ENCODE measurements around the gene MSI2.

Gene MSI2

DNA sequence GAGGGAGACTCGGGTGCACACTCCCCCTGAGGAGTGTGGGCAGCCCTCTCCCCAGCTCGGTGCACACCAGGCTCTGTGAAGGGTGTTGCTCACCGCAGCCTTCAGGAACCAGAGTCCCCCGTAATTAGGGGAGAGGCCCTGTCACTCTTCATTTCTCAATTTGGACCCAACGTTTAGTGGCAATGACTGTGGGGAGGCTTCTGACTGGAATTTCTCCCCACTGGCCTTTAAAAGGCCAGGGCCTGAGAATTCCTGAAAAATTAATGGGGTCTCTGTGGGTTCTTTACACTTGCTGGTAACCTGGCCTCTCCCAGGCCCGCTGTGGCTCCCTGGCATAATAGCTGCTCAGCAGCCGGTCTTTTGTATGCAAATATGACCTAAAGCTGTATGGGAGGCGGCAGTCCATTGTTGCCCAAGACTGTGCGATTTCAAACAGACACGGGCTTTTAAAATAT lies 209.7 kb downstream of the MSI2 start:
- no peak for DNase-seq

DNA sequence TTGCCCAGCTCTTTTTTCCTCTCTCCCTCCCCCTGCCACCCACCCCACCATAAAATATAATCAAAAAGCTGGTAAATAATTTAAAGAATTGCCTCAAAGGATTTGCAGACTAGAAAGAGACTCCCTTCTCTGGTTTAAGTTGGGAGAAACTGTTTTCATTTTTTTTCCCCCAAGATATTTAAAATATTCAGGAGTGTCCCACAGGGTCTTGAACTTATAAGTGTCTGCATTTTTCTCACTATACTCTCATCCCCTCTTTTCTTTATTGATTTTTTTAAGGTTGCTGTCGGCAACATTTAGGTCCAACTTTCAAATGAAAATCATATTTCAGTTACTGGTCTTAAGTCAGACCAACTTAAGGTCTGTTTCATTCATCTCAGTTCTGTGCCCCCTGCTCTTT lies 210.2 kb downstream of the MSI2 start:
- DNase-seq: no peak

DNA sequence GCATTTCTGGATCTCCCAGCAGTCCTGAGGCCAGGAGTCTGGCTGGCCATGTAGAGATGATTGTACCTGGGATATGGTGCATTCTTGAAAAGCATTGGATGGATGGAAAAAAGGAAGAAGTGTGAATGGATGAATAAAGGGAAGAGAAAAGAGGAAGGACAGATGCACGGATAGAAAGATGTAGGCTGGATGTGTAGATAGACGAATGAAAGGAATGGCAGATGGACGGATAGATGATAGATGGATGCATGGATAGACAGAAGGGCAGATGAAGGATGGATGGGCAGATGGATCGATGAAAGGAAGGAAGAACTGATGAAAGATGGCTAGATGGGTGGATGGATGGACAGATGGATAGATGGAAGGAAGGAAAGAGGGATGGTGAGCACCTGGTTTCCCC lies 210.9 kb downstream of the MSI2 start:
- no peak for DNase-seq

DNA sequence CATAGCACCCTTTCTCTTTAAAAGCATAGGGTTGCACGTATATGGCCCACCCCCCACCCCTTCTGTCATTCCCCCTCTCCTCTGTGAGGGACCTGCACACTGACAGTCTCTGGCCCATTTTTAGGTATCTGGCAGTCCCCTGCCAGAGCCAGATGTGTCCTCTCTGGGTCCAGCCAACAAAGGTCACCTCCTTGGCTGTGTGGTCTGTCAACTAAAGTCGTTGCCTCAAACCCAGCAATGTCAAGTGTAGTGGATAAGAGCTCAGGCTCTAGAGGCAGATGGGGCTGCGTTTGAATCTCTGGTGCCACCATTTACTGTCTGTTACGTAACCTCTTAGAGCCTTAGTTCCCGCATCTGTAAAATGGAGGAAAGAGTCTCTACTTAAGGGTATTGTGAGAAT lies 211.5 kb downstream of the MSI2 start:
- no peak for DNase-seq

DNA sequence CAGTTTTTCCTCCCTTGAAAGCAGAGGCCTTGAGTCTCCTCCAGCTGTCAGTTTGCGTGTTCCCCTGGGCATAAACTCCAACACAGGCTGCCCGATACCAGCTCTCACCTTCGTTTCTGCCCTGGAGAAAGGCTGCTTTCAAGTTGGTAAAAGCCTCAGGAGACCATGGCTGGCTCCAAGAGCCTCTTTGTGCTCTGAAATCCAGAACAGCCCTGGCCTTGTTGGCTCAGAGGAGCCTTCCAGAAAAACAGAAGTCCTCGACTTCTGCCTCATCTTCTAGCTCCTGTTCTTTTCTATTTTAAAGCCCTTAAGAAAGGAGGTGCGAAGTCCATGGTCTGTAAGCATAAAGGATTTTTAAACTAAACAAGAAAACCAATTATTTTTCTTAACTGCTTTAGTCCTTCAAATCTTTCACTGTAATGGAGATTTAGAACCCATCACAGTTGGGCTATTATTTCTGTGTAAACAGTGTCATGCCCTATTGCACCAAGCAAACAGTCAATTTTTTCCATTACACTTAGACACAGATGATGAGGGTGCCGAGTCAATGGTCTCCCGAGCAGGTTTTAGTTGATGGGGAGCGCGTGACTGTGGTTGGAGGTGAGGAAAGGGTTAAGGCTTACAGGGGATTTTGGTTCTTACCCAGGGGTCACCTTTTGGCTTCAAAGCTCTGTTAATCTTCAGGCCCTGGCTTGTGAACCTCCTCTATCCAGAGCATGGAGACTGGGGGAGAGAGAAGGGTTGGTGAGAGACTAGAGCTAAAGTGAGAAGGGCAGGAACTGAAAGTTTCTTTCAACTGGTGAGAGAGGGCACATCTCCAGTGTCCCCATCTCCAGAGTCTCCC lies 212.8 kb downstream of the MSI2 start:
- DNase-seq: no peak

DNA sequence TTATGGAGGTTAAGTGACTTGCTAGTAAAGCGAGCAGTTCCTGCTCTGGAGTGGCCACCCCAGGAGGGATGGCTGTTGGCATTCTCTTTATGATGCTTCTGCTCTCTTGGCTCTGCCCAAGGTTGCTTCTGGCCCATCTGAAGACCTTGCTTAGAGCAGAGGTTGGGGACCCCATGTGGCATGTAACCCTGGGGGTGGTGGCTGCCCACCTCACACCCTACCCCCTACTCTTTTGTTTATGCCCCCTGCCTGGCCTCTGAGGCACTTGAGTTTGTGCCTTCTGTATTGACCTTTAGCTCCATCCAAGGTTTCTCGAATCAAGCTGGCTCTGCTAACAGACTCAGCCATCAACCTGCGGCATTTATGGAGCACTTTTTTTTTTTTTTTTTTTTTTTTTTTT lies 214.6 kb downstream of the MSI2 start:
- no peak for DNase-seq

DNA sequence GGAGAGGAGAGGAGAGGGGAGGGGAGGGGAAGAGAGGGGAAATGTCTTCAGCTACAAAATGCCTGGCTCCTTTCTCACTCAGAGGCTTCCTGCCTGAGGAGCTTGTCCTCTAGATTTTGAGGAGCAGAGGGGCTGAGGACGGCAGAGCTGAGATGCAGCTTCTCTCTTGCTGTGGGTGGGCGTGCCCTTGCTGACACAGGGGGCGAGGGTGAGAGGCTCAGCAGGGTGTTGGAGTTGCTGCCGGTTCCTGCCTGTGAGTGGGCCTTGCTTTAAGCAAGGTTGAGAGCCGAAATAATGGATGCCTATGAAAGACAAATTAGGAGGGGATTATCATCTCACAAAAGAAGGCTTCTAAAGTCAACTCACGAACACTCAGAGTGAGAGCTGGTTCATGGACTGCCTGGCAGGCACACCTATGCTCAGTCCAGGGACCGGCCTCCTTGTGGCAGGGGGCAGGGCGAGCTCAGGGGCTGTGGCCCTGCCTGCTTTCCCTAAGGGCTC lies 215.6 kb downstream of the MSI2 start:
- no peak for DNase-seq

DNA sequence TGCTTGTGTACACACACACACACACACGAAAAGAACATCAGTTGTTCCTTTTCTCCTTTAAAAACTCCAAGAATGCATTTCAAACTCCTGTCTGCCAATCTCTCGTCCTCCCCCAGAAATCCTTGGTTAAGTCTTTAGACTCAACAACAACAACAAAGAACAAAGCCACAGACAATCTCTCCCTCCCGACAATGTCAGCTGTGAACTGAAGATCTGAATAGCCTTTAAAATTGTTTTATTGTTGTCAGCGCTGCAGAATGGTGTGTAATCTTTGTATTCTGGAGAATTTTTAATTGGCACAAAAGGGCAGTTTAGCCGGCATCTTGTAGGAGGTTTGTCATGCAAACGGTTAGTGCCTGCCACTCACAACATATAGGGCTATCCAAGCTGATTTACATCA lies 219.5 kb downstream of the MSI2 start:
- DNase-seq: no peak

DNA sequence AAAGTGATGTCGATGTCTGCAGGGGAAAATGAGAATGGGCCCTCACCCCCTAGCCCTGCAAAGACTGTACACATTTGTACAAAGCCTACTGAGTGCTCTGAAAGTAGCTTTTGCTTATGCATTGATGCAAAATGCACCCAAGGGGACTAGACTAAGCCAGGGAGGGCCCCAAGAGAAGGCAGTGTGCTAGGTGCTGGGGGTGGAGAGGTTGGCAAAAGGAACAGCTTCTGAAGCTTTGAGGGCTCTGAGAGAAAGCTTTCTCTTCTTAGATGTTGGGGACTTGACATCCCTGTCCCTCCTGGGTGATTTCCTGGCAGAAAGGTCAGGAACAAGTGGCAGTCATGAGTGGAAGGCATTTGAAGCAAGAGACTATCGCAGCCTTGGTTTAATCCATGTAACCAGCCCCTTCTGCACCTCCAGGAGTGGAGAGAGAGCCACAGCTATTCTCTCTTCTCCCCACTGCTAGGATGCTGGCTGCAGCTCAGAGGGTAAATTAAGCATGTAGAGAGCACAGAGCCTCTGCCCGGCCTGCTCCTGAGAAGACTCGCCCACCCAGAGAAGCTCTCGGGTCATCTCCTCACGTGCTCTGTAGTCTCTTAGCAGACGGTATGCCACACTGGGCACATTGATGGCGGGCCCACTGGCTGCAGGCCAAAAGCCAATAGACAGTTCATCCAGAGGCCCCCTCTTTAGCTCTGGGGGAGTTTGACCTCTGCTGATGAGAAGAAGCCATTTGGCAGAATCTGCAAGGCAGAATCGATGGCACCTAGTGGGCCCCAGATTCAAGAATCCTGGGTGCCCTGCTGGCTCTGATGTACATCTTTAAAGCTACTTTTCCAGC lies 221.4 kb downstream of the MSI2 start:
- DNase-seq: no peak

DNA sequence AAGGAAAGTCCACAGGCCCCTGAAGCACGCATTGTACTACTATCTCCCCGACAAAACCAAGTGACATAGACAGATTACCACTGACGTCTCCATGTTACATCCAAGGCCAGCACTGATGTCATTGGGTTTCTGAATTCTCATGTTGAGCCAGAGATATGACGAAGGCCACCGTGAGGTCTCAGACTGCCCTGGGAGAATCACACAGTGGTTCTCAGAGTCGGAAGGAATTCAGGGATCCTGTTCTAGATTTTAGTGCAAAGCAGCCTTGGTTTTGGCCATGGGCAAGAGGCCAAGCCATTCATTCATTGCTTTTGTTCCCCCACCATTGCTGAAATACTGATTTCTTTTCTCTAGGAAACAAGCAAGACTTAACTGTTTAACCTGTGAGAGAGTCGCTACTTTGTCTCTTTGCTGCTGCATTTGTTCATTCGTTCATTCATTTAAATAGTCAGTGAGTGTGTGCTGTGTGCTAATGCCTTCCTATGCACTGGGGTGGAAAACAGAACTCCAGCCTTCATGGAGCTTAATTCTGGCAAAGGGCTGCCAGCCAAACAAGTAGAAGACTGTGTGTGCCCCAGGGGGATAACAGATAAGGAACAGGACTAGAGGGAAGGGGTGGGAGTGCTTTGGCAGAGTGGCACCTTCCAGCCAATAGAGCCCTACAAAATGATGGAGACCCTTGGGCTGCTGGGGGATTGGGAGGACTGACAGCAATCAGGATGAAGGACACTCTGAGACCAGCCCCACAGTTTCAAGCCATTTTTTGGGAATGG lies 222.3 kb downstream of the MSI2 start:
- no peak for DNase-seq

DNA sequence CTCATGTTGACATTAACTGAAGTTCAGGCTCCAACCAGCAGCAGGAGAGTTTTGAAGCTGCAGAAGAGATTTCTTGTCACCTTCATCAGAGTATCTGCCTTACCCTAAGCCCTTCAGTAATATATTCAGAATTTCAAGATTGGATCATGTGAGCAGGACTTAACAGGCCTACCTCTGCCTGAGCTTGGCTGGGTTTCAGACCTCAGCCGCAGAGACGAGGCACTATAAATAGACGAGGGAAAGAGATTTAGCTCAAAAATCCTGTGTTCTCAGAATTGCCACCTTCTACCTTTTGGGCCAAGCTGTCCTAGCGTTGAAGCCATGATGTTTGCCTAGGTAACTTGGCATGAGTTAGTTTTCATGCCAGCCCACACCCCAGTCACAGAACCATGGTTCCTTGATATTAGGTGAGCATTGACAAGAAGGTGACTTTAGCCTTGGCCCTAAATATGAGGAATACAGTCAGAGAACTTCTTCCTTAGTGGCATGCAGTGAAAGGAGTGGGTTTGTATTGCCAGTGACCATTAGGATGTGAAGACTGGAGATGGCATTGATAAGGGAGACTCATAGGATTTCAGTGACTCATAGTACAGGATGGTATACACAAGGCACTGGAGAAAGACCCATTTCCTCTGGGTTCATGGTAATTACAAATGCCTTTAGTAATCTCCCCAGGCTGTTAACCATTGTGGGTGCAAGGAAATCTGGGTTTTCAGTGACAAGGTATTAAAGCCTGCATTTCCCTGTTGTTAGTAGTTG lies 224.3 kb downstream of the MSI2 start:
- peak; percentile 55 for DNase-seq

DNA sequence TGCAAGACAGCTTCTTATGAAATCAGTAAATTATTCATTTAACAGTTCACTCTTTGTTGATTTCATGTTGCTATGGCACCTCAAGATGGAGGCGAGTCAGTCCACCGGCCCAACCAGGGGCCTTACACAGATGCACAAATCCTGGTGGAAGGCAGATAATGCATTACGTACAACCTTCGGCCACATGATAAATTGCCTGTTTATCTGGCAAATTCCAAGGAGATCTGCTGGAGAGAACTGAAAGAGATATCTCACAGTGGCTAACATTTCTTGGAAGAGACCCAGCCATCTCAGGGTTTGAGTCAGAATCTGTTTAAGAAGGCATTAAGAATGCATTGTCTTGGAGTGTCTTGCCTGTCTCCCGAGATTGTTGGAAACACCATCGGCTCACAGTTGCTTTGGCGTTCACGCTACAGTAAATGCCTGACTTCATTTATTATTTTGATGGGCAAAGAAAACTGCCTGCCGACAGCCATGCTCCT lies 225.6 kb downstream of the MSI2 start:
- DNase-seq: peak; percentile 91

DNA sequence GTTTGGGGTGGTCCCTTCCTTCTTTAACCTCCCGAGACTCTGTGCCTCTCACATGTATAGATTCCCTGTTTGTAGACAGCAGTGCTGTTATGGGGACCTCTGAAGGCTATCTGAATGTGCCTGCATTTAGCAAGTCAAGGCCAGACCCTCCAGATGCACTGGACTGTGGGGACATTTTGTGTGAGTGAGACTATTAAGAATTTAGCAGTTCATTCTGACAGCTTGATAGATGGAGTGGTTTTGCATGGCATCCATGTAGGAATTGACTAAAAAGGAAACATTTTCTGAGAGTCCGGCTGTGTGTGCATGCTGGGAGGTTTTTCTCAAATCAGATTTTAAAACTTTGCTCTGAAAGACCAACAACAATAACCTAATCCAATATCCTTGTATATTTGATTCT lies 226.3 kb downstream of the MSI2 start:
- DNase-seq: no peak

DNA sequence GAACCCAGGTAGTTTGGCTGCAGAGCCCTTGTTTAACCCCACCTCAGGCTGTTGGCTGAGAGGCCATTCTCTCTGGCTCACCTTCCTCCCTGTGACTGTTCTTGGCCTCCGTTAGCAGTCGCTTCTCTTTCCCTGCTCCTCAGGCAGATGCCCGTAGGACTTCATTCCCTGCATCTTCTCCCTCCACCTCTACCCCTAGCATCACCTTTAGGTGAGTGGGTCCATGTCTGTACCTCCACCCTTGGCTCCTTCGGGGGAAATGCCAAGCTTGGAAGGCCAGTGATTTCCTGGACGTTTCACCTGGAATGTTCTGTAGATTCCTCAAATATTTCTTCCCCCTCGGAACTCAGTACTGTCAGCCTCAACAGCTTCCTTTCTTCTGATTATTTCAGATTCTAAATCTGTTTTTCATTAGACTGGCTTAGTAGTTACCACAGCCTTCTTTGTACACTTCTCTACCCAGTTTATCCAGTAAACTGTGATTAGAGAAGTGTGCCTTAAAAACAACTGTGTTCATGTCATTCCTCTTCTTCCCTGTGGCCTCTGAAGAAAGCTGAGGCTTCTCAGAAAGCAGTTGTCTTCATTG lies 227.9 kb downstream of the MSI2 start:
- peak; percentile 12 for DNase-seq

DNA sequence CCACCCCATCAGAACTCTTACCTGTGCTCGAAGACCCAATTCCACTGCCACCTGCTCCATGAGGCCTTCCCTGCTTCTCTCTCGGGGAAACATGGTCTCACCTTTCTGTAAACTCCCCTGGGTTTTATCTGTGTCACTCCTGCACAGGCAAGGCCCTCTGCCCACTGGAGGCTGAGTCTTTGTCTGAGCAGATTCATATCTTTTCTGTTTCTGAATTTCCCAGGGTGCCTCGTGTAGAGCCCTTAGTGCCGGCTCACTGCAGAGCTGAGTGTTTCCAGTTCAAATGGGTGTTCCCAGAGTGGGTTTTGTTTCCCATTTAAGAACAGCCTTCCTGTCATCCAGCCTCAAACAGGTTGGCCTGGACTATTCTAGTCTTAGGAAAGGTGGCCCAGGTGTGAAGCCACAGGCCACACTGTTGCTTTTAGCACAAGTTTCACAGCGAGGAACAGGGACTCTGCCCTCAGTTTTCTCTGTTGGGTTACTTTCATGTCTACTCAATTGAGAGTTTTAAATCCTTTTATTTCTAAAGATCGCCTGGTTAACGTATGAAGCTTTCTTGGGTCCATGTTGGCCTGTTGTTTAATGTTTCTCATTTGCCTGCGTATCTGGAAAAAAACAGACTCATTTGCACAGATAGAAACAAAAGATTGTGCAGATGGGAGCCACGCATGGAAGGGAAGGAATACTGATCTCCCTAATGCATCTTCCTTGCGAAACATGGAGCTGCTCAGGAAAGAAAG lies 228.7 kb downstream of the MSI2 start:
- DNase-seq: no peak

DNA sequence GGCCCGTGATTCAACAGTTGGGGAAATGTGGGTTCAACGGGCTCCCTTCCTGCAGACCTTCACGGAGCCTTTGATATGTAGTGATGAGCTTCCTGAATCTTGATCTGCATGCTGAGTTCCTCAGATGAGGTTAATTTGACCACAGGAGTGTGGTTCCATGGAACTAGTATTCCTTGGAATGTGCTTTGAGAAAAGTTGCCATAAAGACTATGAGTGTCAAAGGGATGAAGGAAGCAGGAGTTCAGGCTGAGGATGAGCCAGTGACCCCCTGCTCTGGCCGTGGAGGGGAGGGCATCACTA lies 229.2 kb downstream of the MSI2 start:
- DNase-seq: no peak

DNA sequence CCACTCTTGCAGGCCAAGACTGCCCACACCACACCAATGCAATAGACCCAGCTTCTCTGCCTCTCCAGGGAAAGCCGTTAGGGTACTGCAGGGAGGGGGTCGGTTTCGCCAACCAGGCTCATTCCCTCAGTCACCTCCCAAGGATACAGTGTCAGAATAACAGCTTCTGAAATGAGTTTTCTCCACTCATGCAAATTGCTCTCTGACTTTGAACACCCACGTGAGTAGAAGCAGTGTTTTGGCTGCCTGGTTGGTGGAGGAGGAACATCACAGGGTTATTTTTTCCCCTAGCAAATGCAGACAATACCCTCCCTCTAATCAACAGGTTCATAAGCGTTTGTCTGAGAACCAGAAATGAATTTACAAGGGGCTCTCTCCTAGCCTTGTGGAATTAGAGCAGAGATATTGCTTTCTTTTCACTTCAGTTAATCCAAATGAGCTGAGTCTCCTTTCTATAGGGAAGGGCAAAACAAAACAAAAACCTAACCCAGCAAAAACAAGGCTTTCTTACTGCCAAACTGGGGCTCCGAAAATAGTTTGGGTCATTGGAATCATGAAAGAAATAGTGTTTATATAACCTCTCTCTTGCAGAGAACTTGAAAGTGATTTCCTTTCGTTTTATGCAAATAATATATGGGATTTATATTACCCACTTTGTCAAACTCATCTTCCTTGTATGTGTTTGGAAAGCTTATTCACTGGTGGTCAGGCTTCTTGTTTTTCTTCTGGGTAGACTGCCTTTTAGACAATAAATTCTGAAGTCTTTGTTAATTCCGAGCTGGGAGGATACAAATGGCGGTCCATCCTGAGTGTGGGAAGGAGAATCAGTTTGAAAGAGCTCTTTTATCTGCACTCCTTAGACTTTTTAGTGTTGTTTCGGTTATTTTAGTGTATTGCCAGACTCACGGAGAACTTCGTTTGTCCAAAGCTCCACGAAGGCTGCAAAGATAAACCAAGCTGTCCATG lies 229.9 kb downstream of the MSI2 start:
- DNase-seq: no peak

DNA sequence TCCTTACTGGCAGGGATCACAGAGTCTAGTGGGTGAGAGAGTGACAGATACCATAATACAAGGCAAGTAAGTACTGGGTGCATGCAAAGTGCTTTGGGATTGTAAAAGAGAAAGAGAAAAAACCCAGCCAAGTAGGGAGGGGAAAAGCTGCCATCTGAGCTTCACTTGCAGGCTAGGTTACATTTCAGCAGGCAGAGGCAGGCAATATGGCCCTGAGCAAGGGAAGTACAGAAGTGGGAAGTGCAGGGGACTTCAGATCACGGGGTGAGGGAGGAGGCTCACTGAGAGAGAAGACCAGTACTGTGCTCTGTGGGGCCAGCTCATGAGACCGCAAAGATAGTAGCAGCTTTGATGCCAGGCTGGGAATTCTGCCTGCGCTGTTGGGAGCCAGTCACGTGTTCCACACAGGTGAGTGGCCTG lies 230.6 kb downstream of the MSI2 start:
- DNase-seq: no peak

DNA sequence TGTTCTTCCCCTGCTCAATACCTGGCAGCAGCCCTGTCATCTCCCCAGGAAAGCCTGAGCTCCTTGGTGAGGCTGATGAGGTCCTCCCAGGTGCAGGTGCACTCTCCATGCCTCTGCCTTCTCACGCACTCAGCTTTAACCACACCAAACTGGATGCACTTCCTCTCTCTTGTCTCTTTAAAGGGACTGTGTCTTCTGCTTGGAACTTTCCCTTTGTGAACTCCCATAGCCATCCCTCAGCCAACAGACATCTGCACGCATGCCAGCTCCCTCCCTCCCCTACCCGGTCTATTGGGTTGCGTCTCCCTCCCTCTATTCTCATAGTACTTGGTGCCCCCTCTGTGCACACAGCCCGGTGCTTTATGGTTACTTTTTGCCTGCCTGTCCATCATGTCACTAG lies 231.2 kb downstream of the MSI2 start:
- DNase-seq: no peak

DNA sequence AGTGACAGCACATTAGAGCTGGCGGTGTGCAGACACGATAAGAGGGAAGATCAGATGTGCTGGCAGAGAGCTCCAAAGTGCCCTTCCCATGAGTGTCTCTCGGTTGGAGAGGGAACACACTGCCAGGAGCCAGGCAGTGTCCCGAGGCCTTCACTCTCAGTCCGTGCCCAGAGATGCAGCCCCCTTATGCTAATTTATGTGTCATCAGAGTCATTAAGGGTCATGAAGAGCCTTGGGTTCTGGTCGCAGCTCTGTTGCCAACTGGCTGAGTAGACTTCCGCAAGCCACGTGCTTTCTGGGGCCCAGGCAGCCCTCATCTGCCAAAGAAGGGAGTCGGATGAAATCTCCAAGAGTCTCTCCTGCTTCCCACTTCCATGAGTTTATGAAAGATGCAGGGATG lies 232.5 kb downstream of the MSI2 start:
- DNase-seq: no peak

Measured in amniotic stem cell (primary cell).